ACHN (cell line): ENCODE data around the gene L1TD1.
"Not testable (repeated sequence)": the region's sequence is repeated elsewhere in the genome, so short reads cannot be mapped to it uniquely, and the experiment has no call there.

ENCODE experiments used
- DNase-seq: peaks from one replicate; pipeline ENCODE4 v3.0.0-alpha.2; 2015
- in situ Hi-C: cut with HindIII; loops from 2 replicates; pipeline ENCODE4 v1.10.0; 2017; ENCODE audit warnings: low sequenced_read_pairs, low pct_ligation_motif_present, low pct_unique_long_range_greater_than_20kb

L1TD1 gene

DNA sequence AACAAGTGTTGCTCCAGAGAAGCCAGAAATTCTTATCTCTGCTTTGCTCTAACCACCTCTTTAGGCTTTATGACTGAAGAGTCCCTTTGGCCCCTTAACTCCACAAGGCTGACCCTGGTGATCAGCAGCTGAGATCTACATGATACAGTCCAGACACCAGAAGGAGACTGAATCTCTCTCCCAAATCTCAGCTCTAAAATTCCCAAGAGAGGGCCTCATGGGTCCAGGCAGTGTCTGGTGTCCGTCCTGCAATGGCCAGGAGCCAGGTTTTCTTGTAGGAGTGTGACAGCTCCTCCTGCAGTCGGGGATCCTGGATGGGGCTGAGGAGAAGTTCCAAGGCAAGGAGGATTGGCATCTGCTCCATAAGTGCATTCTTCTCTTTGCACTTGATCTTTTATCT is 35.3 kb downstream of the L1TD1 start:
- in situ Hi-C loops: no loop called here
- DNase-seq: no peak

DNA sequence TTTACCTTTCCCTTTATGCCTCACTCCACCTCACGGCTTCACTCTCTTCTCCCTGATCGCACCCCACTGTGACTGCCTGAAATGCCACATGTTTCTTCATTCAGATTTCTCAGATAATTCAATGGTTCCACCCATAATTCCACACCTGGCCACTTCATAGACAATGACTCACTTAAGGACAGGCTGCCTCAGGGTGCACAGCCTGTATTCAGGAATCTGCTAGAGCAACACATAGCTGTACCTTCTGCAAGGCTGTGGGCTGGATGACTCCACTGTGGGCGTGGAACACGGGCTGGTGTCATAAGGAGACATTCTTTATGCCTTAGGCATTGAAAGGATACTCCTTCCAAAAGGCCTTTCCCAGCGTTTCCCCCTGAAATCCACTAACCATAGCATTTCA is 36.1 kb downstream of the L1TD1 start:
- DNase-seq: no peak
- in situ Hi-C loops: no loop called here

DNA sequence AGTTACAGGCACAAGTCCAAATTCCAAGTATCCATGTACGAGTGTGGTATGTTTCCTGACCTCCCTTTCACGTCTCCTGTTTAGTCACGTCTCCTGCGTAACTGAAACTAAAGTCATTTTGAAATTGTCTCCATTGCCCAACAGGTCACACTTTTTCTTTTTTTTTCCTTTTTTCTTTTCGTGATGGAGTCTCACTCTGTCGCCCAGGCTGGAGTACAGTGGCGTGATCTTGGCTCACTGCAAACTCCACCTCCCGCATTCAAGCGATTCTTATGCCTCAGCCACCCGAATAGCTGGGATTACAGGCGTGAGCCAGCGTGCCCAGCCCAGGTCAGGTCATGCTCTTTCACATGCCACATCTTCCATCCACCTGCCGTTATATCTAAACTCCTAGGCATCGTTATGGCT is 38.2 kb downstream of the L1TD1 start:
- in situ Hi-C loops: no loop called here
- no peak for DNase-seq

DNA sequence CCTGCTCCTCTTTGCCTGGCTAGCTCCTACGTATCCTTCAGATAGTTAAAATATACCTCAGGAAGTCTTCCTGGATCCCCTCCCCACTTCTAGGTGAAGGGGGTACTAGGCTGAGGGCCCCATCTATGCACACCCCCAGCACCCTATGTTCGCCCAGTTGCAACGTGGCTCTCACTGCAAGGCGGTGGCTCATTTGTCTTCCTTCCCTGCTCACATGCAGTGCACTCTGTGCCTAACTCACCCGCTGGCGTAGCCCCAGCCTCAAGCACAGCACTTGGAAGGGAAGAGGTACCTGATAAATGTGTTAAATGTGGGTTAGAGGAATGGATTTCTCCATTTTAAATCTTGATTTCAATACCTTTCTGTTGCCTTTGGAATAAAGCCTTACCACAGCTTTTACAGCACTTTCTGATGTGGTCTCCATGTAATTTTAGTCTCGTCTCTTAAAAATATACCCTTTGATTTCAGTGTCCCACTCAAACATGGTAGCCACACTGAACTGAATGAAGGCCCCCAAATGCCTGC is 39.3 kb downstream of the L1TD1 start:
- no peak for DNase-seq
- in situ Hi-C loops: no loop called here

DNA sequence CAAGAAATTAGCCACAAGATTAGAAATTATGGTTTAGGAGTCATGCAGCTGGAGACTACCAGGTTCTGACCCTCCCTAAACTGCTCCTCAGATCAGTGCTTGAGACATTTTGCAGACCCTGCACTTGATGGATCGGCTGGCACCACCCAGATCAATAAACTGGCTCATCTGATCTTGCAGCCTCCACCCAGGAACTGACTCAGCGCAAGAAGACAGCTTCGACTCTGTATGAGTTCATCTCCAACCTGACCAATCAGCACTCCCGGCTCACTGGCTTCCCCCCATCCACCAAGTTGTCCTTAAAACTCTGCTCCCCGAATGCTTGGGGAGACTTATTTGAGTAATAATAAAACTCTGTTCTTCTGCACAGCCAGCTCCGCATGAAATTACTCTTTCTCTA is 40.0 kb downstream of the L1TD1 start:
- in situ Hi-C loops: no loop called here
- no peak for DNase-seq

DNA sequence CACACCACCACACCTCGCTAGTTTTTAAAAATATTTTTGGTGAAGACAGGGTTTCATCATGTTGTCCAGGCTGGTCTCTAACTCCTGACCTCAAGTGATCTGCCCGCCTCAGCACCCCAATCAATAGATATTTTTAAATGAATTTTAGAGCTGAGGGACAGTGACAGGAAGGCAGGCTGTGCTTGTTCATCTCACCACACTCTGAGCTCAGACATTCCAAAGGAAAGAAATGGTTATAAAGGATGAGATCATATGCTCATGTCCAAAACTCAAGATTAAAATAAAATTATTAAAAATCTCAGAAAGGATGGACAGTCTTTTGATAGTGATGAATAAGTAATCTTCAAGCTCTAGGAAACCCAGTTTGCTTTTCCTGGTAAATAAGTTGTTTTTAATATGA is 40.9 kb downstream of the L1TD1 start:
- in situ Hi-C loops: no loop called here
- DNase-seq: no peak

DNA sequence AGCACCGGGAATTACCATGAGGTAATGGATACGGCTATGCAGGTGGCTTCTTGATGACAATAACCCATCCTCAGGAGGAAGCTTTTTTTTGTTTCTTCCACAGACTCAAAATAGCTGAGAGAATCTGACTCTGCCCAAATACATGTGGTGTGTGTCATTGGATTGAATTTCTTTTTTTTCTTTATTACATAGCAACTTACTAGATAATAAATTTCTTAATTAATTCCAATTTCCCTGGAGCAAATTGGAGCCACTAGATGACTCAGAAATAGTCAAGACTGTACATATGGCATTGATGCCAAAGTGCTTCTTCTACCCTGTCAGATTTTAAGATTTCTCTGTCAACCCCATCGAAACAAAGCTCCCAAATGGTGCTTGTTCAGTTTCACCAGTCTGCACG is 42.7 kb downstream of the L1TD1 start:
- no peak for DNase-seq
- in situ Hi-C loops: no loop called here

DNA sequence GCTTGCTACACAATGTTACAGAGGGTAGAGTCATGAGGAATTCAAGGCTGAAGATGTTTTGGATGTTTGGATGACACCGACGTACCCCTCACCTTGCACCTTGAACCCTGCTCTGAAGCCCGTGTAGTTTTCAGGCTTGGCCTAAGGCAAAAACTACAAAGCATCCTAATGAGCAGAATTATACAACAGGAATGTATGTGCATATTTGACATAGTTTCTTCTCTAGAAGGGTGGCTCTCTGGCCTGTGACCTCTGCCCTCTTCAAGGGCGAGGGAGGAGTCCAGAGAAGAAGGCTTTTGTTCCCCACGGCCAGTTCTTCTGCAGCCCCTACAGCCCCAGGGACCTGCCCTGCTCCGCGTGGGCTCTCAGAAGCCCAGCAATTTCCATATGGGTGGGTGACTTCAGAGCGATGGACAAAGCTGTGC is 43.3 kb downstream of the L1TD1 start:
- DNase-seq: no peak
- in situ Hi-C loops: no loop called here

DNA sequence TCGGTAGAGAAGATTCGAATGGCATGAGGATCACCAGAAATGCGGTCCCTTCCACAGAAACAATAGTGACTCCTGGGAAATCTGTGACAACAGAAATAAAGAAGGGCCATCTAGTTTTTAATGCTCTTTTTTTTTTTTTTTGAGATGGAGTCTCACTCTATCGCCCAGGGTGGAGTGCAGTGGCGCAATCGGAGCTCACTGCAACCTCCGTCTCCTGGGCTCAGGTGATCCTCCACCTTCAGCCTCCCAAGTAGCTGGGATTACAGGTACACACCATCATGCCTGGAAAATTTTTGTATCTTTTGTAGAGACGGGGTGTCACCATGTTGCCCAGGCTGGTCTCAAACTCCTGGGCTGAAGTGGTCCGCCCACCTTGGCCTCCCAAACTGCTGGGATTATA is 43.9 kb downstream of the L1TD1 start:
- no peak for DNase-seq
- in situ Hi-C loops: no loop called here

DNA sequence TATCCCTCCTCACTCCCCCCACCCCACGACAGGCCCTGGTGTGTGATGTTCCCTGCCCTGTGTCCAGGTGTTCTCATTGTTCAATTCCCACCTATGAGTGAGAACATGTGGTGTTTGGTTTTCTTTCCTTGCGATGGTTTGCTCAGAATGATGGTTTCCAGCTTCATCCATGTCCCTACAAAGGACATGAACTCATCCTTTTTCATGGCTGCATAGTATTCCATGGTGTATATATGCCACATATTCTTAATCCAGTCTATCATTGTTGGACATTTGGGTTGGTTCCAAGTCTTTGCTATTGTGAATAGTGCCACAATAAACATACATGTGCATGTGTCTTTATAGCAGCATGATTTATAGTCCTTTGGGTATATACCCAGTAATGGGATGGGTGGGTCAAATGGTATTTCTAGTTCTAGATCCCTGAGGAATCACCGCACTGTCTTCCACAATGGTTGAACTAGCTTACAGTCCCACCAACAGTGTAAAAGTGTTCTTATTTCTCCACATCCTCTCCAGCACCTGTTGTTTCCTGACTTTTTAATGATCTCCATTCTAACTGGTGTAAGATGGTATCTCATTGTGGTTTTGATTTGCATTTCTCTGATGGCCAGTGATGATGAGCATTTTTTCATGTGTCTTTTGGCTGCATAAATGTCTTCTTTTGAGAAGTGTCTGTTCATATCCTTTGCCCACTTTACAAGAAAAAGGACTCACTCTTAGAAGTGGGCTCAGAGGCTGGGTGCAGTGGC is 45.2 kb downstream of the L1TD1 start:
- DNase-seq, in situ Hi-C loops: not testable (repeated sequence)

DNA sequence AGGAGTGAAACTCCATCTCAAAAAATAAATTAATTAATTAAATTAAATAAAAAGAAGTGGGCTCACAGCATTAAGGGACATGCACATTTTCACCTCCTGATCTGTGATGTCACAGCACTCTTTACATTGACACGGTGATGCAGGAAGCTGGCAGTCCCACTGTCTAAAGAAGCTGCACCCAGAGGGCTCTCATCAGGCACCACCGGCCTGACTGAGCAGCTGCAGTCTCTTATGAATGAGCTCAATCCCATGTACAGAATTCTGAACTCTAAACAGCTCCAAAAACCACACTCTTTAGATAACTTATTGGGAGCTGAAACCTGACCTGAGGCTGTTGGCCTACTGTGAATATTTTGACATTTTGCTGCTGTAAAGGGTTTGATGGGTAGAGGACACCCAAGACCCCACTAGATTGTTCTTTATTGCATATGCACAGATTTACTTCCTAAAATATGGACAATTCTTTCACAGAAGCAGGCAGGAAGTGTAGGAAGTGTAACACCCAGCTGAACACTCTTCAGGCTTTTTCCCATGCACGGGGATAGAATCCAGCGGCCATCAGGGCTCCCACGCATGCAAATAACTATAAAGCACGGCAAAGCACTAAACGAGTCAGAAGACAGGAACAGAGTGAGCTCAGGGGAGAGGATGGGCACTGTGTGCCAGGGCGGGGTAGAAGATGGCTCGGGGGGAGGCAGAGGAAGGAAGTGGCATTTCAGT is 46.2 kb downstream of the L1TD1 start:
- in situ Hi-C loops: no loop called here
- no peak for DNase-seq

DNA sequence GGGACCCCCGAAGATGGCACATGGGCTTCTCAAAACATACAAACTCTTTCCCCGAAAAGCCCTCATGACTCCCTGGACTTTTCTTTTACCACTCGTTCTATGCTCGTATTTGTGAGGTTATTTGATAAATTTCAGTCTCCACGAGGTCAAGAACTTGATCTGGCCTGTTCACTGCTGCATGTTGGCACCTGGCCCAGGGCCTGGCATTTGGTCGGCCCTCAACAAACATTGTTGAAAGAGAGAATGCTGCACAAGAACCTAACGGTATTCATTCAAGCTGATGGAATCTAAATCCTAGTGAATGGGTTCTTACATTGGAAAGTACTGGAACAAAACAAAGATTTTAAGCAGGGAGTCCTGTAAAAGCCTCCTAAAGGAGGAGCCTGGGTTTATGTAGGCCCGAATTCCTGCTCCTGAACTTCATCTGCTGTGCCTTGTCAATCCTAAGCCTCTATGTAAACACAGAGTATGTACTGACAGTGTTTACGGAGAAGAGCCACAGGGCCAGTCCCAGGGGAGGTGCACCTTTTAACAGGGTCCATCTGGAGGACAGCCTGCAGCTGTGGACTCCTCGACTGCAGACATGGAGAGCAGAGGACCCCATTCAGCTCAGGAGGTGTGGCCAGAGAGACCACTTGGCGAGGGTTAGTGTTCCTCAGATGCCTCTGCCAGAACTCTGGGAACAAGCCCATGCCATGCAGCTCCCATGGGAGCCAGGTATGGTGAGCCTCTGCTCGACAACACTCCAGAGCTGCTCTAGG is 46.9 kb downstream of the L1TD1 start:
- in situ Hi-C loops: no loop called here
- DNase-seq: no peak

DNA sequence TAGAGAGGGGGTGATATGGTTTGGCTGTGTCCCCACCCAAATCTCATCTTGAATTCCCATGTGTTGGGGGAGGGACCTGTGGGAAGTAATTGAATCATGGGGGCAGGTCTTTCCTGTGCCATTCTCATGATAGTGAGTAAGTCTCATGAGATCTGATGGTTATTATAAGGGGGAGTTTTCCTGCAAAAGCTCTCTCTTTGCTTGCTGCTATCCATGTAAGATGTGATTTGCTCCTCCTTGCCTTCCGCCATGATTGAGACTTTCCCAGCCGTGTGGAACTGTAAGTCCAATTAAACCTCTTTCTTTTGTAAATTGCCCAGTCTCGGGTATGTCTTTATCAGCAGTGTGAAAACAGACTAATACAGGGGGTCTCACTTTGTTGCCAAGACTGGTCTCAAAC is 49.7 kb downstream of the L1TD1 start:
- DNase-seq, in situ Hi-C loops: not testable (repeated sequence)

DNA sequence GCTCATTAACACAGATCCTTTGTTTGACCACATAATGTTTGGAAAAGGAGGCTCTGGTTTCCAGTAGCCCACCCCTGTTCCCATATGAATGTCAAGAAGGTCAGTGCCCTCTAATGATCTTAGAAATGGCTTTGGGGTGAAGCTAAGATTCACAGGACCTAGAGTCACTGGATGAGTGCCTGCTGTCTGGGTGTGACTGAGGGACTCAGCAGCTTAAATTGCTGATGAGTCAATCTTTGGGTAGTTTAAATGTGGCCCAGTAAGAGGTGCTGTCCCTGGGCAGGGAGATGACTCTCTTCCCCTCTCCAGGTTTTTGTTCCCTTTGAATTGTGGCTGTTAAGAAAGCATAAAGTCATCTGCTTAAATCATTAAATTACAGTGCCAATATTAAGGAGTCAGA is 50.6 kb downstream of the L1TD1 start:
- in situ Hi-C loops: no loop called here
- no peak for DNase-seq

DNA sequence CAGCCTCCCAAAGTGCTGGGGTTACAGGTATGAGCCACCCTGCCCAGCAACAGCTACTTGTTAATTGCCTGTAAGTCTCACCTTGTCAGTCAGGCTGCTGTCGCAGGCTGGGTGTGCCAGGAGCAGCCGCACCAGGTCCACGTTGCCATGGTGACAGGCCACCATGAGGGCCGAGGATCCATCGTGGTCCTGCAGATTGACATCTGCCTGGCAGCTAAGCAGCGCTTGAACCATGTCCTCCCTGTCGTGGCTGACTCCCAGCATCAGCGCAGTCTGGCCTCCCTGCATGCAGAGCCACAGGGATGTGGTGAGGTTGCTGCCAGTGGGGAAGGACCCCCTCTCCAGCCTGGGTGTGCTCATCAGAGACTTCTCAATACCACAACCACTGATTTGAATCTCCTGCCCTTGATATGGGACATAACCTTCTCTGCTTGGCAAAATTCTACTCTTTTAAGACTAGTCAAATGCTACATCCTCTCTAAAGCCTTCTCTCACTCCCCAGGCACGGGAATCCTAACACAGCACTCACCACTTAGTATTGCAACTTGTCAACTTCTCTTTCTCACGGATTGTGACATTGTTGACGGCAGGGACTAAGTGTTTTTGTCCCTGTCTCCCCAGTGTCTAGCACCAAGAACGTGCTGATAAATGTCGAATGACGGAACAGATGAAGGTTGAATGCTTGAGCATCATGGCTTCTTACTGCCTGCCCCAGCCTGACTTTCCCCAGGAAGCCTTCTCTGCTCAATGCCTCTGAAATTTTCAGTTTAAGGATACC is 52.9 kb downstream of the L1TD1 start:
- in situ Hi-C loops: no loop called here
- DNase-seq: no peak

DNA sequence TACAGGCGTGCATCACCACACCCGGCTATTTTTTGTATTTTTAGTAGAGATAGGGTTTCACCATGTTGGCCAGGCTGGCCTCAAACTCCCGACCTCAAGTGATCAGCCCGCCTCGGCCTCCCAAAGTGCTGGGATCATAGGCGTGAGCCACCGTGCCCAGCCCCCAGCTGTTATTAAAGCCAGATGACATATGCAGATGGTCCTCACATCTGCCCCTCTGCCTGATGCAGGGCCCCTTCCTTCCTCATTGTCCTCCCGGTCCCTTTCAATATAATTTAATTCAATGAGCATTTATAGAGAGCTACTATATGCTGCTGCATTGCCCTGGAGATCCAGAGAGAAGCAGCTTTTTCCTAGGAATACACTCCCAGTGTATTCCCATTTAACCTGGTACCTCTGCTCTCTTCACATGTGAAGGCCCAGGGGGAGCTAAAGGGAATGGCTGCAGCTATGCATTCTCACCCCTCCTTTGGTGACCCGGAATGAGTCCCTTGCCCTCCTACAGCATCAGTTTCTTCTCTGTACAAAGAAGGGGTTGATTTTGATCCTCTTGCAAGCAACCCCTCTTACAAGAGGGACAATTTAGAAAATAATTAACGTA is 55.6 kb downstream of the L1TD1 start:
- no peak for DNase-seq
- in situ Hi-C loops: no loop called here

DNA sequence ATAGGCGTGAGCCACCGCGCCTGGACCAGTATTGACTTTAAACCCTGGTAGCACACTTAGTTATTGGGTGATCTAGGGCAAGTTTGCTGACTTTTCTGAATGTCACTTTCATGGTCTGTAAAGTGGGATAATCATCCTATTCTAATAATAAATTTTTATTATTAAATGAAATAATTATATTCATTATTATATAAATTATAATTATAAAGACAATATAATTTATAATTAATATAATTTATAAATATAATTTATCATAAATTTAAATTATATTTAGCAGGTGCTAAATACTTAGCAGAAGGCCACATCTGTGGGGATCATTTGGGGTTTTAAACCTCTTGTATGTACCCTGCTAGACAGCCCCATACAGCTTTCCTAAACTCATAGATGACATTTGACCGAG is 64.9 kb downstream of the L1TD1 start:
- no peak for DNase-seq
- in situ Hi-C loops: no loop called here

DNA sequence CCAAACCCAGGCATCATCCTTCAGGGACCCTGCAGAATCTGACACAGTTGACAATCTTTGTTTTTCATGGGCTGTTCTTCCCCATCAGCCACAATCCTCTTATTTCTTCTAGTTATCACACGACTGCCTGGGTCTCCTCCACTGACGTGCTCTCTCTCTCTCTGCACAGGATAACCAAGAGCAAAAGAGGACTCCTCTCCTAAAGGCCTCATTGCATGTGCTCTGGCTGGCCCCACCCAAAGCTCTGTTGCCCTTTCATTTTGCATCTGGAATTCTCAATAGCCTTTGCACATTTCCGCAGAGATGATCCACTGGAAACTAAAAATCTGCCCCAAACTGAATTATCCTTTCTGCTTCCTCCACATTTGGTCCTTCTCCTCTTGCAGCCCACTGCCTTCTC is 66.0 kb downstream of the L1TD1 start:
- DNase-seq: no peak
- in situ Hi-C loops: no loop called here
